ENCODE results near the gene NEDD9.

NEDD9 gene

DNA sequence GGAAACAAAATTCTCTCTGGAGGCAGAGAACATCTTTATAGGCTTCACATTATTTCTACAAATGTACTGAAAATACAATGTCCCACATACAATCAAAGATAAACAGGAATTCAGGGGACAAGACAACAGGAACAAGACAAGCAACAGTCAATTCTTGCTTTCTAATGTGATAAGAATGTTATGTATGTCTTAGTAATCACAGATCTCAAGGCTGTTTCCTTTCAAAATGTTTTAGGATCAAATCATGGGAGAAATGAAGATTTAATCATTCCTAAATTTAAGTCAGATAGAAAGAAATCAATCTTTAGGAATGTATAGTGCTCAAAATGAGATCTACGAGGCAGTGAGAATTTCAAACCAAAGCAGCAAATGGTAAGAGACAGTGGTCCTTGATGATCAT lies 32.1 kb downstream of the NEDD9 start:
- no peak for DNase-seq

GRCh38 chr6:11198663-11199603 lies 33.5 kb downstream of the NEDD9 start:
- no peak for DNase-seq

DNA sequence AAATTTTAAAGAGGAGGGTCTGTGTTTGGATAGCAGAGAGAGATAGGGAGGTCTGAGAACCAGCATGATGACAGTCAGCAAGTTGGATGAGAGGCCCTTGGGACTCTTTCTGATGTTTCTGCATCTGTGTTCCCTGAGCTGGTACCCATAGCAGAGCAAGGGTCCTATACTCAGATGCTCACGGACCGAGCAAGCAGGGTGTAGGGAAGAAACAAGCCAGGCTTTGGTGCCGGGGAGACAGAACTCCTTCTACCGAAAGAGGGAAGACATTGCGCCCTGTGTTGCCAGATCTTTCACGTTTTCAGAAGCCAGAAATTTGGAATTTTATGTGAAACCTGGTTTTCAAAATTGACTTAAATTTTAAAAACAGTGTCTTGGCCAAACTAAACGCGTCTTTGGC lies 34.6 kb downstream of the NEDD9 start:
- no peak for DNase-seq

GRCh38 chr6:11197175-11197536 lies 35.3 kb downstream of the NEDD9 start:
- no peak for DNase-seq

- no peak for DNase-seq
Observed at GRCh38 chr6:11196511-11197174, 35.8 kb downstream of the NEDD9 start.

DNA sequence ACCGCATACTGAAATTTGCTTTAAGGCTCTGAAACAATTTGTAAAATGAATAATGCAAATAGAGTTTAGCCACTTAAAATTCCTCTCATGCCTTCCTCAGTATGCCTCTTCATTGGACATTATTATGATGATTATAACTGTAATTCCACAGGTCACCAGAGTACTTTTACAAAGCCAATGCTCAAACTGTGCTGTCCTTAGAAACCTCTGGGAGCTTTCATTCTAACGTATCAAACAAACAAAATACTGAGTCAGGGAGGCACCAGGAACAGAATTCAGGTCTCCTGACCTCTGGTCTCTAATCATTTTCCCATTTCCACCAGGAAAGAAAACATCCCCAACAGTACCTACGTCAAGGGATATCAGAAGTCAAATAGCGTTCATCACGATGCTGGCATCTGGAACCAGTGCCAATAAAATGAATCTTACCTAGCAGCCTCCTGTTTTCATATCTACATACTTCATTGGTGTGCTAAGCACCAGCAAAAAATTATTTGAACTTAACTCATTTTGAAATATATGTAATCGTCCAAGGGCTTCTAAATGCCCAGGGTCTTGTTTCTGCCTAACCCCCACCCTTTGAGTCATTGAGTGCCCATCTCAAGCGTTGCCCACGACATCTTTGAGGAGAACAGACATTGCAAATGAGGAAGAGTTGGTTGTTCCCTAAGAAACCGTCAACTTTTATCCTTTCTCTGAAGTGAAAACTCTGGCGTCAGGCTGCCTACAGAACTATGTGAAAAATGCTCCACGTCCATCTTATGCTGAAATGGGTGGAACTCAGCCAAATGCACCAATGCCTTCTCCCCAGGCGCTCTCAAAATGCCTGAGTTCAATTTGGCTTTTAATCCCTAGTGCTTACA lies 37.9 kb downstream of the NEDD9 start:
- DNase-seq, result no peak

DNA sequence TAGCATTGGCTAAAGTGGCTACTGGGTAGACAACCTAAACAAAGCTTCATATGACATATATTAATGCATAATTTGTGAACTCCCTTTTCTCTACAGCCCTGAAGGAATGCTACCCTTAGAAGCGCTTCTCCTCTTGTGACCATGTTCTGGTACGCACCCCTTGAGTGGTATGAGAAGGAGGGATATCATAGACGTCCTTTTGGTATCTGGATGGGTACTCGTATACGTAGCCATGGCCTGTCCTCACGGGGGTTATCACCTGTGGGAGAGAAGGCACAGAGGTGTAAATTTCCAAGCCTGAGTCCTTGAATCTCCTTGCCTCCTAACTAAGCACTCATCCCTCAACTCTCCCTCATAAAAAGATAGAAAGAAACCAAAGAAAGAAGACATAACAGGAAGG lies 39.0 kb downstream of the NEDD9 start:
- no peak for DNase-seq

DNA sequence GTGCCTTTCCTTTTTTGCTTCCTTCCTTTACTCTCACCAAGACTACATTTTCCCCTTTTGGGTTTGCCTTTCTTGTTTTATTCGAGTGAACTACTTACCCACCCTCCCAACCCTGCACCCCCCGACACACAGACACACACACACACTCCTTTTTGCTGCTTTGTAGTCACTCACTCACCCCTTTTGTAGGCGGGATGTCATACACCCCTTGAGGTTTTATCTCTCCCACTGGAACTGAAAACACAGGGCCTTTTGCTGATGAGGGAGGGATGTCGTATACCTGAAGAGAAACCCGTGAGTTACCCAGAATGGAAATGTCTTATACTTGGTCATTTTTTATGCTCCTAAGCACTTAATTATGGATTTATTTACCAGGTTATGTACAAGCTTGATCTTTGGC lies 40.3 kb downstream of the NEDD9 start:
- no peak for DNase-seq

DNA sequence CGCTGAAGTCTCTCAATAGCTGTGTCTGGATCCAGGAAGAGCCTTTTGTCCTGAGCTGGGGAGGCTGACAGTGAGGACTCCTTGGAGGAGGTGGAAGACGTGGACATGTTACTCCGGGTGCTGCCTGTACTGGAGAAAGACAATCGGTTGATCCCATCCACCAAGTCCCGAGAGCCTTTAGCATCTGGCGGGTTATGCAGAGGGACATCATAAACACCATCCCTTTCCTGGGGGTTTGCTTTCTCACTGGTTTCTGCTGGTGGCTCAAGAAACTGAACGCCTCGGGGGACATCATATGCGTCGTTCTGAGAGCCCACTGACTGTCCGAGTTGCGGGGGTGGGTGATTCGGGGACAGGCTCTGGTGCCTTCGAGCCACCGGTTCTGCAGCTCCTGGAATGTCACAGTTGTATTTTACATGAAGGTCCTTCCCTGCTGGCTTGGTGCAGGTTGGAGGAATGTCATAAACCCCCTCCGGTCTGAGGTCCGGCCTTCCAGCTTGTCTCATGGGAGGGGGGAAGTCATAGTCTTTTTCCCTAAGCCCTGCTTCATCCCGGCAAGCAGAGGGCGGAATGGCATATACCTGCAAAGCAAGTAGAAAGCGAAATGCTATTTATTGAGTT lies 41.7 kb downstream of the NEDD9 start:
- no peak for DNase-seq

GRCh38 chr6:11189865-11190624 lies 42.4 kb downstream of the NEDD9 start:
- DNase-seq, result no peak

DNA sequence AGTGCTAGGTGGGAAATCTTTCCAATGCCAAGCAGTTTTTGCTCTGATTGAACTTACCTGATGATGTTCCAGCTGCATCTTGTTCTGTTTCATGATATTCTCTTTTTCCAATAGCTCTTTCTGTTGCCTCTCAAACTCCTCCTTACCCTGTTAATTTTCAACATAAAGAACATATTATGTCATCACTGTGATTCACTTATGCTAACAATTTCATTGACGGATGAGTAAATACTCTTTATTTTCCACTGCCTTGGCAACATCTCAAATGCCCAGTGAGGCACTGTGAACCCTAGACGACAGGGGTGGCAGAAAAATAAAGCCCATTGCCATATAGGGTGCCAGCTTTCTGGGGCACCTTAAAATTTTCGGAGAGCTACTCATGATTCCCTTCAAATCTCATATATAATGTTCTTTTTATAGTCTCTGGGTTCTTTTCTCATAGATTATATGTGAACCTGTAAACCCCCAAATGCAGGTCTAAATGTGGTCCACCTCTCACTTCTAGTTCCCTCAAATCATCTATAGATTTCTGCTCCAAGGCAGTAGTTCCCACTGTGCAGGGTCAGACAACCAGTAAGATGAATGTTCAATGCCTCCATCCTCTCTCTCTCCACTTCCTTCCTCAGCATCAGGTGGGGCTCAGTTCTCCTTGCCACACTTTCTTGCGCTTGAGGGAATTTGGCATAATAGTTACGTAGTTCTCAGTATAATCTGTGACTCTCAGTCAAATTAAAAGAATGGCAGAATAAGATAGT lies 44.1 kb downstream of the NEDD9 start:
- DNase-seq, result no peak

DNA sequence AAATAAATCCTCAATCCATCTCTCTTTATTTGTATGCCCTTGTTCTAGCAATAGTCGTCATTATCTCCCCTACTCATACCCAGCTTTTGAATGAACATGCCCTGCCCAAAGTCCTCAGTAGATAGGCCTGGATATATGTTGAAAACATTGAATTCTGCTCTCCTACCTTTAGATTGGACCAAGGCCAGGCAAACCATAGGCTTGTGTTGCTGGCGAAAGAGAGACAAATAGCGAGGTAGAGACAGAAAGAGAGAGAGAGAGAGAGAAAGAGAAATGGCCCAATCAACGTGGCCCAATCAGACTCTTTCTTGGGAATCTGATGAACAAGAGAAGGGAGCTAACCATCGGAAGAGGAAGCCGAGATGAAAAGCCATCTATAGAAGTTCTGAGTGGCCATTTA lies 45.2 kb downstream of the NEDD9 start:
- no peak for DNase-seq

- no peak for DNase-seq
Observed at GRCh38 chr6:11185204-11185842, 47.1 kb downstream of the NEDD9 start.

- DNase-seq, result no peak
Observed at GRCh38 chr6:11183761-11184362, 48.6 kb downstream of the NEDD9 start.

GRCh38 chr6:11181478-11182136 lies 50.9 kb downstream of the NEDD9 start:
- no peak for DNase-seq

DNA sequence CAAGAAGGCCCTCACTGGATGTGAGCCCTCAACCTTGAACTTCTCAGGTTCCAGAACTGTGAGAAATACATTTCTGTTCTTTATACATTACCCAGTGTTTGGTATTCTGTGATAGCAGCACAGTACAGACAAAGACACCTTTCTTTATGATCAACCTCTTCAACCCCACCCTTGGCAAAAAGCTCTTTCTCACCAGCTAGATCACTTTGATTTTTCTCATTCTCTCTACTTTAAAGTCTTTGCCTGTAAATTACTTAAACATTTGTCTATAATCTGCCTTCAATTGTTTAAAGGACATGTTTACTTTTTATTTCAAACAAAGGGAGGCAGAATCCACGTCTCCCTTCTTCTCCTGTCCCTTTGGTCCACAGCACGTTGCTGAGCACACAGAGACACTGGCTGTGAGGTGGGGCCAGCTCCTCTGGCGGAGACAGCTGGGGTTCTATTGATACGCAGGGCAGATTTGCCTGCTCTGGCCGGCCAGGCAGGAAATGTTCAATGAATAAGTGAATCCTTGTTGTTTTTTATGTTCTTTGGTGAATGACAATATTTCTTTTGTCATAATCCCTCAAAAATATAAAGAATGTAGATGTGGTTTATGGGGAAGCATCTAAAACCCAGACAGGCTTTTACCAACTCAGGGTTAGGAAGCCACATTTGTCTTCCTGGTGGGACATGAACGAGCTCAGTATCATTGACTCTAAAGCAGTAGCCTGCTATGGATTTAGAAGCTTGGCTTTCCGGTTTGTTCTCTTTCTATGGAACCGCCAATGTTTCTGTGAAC lies 52.9 kb downstream of the NEDD9 start:
- no peak for DNase-seq

DNA sequence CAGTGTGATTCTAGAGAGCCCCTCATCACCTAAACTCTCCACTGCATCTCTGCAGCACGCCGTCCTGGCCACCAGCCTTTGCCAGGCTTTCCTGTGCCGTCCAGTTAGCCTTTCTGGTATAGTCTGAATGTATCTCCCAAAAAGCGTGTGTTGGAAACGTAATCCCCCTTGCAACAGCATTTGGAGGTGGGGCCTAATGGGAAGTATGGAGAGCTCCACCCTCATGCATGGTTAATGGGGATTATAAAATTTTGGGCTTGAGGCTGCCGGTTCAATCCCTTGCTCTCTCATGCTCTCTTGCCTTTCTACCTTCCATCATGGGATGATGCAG lies 53.4 kb downstream of the NEDD9 start:
- DNase-seq, result no peak

DNA sequence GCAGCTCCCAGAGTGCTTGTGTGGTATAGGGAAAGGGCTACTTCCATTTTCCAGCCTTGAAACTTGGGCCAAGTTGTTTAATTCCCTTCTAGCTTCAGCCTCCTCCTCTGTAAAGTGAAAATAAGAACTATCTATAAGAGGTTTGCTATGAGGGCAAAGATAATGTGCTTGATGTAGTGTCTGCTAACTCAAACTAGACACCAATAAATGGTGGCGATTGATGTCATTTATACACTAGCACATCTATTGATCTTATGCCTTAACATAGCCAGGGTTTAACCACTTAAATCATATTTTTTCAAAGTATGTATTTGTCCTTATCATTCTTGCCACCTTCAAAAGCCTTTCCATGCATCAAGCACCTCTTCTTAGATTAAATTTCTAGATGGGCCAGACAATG lies 55.2 kb downstream of the NEDD9 start:
- no peak for DNase-seq

- DNase-seq, result no peak
Observed at GRCh38 chr6:11174242-11174611, 58.2 kb downstream of the NEDD9 start.
